ENCODE results near the gene SRSF10.
"Not testable (repeated sequence)": the region's sequence is repeated elsewhere in the genome, so short reads cannot be mapped to it uniquely, and the experiment has no call there.

The SRSF10 gene

GRCh38 chr1:23959461-23960290 is 20.5 kb downstream of the SRSF10 start, which contains the start of gene PNRC2:
Gene PNRC2, plus strand, starts transcription at chr1:23959828. Its CDS starts 1,630 bp downstream, at chr1:23961458.
- in situ Hi-C loops (cut with HindIII; ENCODE audit: low sequenced_read_pairs): loop anchor here (5.0 kb wide), 2 partner anchors 68 to 97 kb away; no protein-coding TSS in a partner anchor

- in situ Hi-C loops (cut with HindIII; ENCODE audit: low sequenced_read_pairs): no loop called here
These were observed 21.2 kb downstream of the SRSF10 start for GRCh38 chr1:23958810-23959460.

- in situ Hi-C loops (cut with HindIII; ENCODE audit: low sequenced_read_pairs): not testable (repeated sequence)
These were observed 21.9 kb downstream of the SRSF10 start for GRCh38 chr1:23958040-23958809.

- in situ Hi-C loops (cut with HindIII; ENCODE audit: low sequenced_read_pairs): no loop called here
These were observed 23.0 kb downstream of the SRSF10 start for GRCh38 chr1:23957096-23957495.

- in situ Hi-C loops (cut with HindIII; ENCODE audit: low sequenced_read_pairs): no loop called here
These were observed 27.1 kb downstream of the SRSF10 start for GRCh38 chr1:23953020-23953419.

- in situ Hi-C loops (cut with HindIII; ENCODE audit: low sequenced_read_pairs): no loop called here
These were observed 32.8 kb downstream of the SRSF10 start for GRCh38 chr1:23947366-23947765.

- in situ Hi-C loops (cut with HindIII; ENCODE audit: low sequenced_read_pairs): no loop called here
These were observed 43.5 kb downstream of the SRSF10 start for GRCh38 chr1:23936481-23937176.

- in situ Hi-C loops (cut with HindIII; ENCODE audit: low sequenced_read_pairs): no loop called here
These were observed 48.6 kb downstream of the SRSF10 start for GRCh38 chr1:23931491-23931880.

GRCh38 chr1:23930861-23931490 is 49.2 kb downstream of the SRSF10 start:
- in situ Hi-C loops (cut with HindIII; ENCODE audit: low sequenced_read_pairs): no loop called here

GRCh38 chr1:23930270-23930669 is 49.9 kb downstream of the SRSF10 start:
- in situ Hi-C loops (cut with HindIII; ENCODE audit: low sequenced_read_pairs): no loop called here

GRCh38 chr1:23928789-23929188 is 51.3 kb downstream of the SRSF10 start:
- in situ Hi-C loops (cut with HindIII; ENCODE audit: low sequenced_read_pairs): no loop called here

GRCh38 chr1:23927097-23927496 is 53.0 kb downstream of the SRSF10 start:
- in situ Hi-C loops (cut with HindIII; ENCODE audit: low sequenced_read_pairs): no loop called here

- in situ Hi-C loops (cut with HindIII; ENCODE audit: low sequenced_read_pairs): no loop called here
These were observed 54.8 kb downstream of the SRSF10 start for GRCh38 chr1:23925279-23925678.

GRCh38 chr1:23924601-23925000 is 55.5 kb downstream of the SRSF10 start:
- in situ Hi-C loops (cut with HindIII; ENCODE audit: low sequenced_read_pairs): no loop called here

GRCh38 chr1:23923592-23924499 is 56.3 kb downstream of the SRSF10 start:
- in situ Hi-C loops (cut with HindIII; ENCODE audit: low sequenced_read_pairs): no loop called here

- in situ Hi-C loops (cut with HindIII; ENCODE audit: low sequenced_read_pairs): no loop called here
These were observed 57.7 kb downstream of the SRSF10 start for GRCh38 chr1:23922321-23922943.

- in situ Hi-C loops (cut with HindIII; ENCODE audit: low sequenced_read_pairs): no loop called here
These were observed 63.7 kb downstream of the SRSF10 start for GRCh38 chr1:23916209-23917131.

- in situ Hi-C loops (cut with HindIII; ENCODE audit: low sequenced_read_pairs): no loop called here
These were observed 64.7 kb downstream of the SRSF10 start for GRCh38 chr1:23915466-23915865.

Data from endothelial cell of hepatic sinusoid (primary cell).